Heart right ventricle (tissue), 16 donors: ENCODE data around the gene ZCCHC24. TPM values are rescaled to one million over a fixed set of nuclear protein-coding genes. Genes with fewer than 3 reads are reported as not detected.
A peak's percentile ranks its signal among the peaks of the same experiment; 100 is the strongest.

Source experiments
- ATAC-seq, 8 donors: fragments of 200-7000 bp; cut with Tn5 transposase; one replicate each; pipeline ENCODE4 v1.9.1; 2020; ENCODE audit warnings: mild to moderate bottlenecking in 8 of 8, moderate library complexity in 8 of 8, moderate number of reproducible peaks in 1 of 8
- DNase-seq, 2 donors: peaks; one replicate each; pipeline ENCODE4 v3.0.0-alpha.2; 2020
- H3K27ac ChIP-seq, 10 donors: fragments of 200-600 bp; sonication (generic) in 2 of 10; one replicate each; pipeline versions ENCODE4 v1.5.0 to v1.8.0; 2020 to 2022; ENCODE audit warnings: mild to moderate bottlenecking in 3 of 10
- H3K27me3 ChIP-seq, 7 donors: fragments of 200-600 bp; one replicate each; pipeline ENCODE4 v1.8.0; 2021 to 2022; ENCODE audit warnings: mild to moderate bottlenecking in 2 of 7
- H3K36me3 ChIP-seq, 9 donors: fragments of 200-600 bp; sonication (generic) in 1 of 9; one replicate each; pipeline versions ENCODE4 v1.5.0 to v1.8.0; 2020 to 2022; ENCODE audit warnings: mild to moderate bottlenecking in 2 of 9
- H3K4me1 ChIP-seq, 9 donors: fragments of 200-600 bp; sonication (generic) in 1 of 9; one replicate each; pipeline versions ENCODE4 v1.5.0 to v1.8.0; 2020 to 2022; ENCODE audit warnings: mild to moderate bottlenecking in 4 of 9
- H3K4me3 ChIP-seq, 10 donors: fragments of 200-600 bp; sonication (generic) in 2 of 10; one replicate each; pipeline versions ENCODE4 v1.5.0 to v1.8.0; 2020 to 2022; ENCODE audit warnings: mild to moderate bottlenecking in 7 of 10, moderate library complexity in 2 of 10
- H3K9me3 ChIP-seq, 11 donors: fragments of 200-600 bp in 10 of 11; sonication (generic) in 2 of 11; one replicate each; pipeline versions ENCODE4 v1.5.0 to v1.8.0; 2013 to 2022; ENCODE audit warnings: mild to moderate bottlenecking in 2 of 11, control low read depth in 1 of 11, moderate library complexity in 1 of 11
- CTCF ChIP-seq, 9 donors: fragments of 200-600 bp; sonication (generic) in 2 of 9; IDR thresholded peaks; one replicate each; pipeline versions ENCODE4 v1.5.0 to v1.8.0; 2021 to 2022; ENCODE audit warnings: antibody characterized with exemption in 9 of 9, mild to moderate bottlenecking in 5 of 9, moderate library complexity in 1 of 9
- WGBS, 2 donors: extraction: QIAGEN DNeasy Blood & Tissue Kit; methylation state at CpG; one replicate each; pipeline ENCODE4 v1.1.7; 2013; ENCODE audit warnings: inconsistent platforms in 1 of 2; 5-methylcytosine and 5-hydroxymethylcytosine counted together
- intact Hi-C, 10 donors: fragments of 100-400 bp; cut with DNase I; formaldehyde crosslinking; loops; one replicate each; pipeline versions ENCODE4 v1.11.1 to v1.14.2; 2022
- polyA plus RNA-seq, 2 donors: library from polyadenylated mRNA; stranded (reverse); fragments of 200-250 nt; gene quantifications; one replicate each; pipeline ENCODE4 v1.2.3, GENCODE V29; 2013
- total RNA-seq, 10 donors: library from RNA; stranded (reverse); fragmentation: NEBNext Ultra II Directional in 3 of 10; extraction: Animal tissue kit (Norgen Biotek cat#: 25700) in 3 of 10; gene quantifications; one replicate each; pipeline versions ENCODE4 v1.2.1 to v1.2.4, GENCODE V29; 2021 to 2023
- donor health status: Arrhythmogenic right ventricular cardiomyopathy.
- donor health status: ischemic (EF 13 %, LVEDD 7.1; RV severe dilation, severe dysfunction).
- donor health status: healthy with polysubstance abuse.
- donor health status: DM: no; HTN: yes; CAD: no.
- donor health status: DM: no; HTN: no; CAD: no.
- donor health status: ischemic (EF 25% LVEDD 6.9; RV normal size, moderate dysfunction).
- donor health status: ischemic (EF 25% LVEDD 5.7; RV mildly dilated, moderate dysfunction).
- donor health status: healthy.
- donor health status: DM: yes; HTN: yes; CAD: no.
- donor health status: Ischemic cardiomyopathy.
- donor health status: ischemic (EF 35%, LVEDD 5.7; RV mildly dilated, moderate dysfunction).
- donor health status: nonischemic (EF 11% LVEDD 7.7; RV severe dilation, severe dysfunction).
- donor health status: DM: yes; HTN: yes; CAD: no.
- donor health status: PGD.
- donor health status: ischemic (EF 29% LVEDD 5.4; RV normal size, mild dysfunction).
- donor health status: nonischemic (EF 23%, LVEDD 6.1; RV moderate dilation, normal function).

The ZCCHC24 gene
- total and polyA plus RNA-seq, 12 donors: 19.3 to 59.0 (median 45.9) TPM

DNA sequence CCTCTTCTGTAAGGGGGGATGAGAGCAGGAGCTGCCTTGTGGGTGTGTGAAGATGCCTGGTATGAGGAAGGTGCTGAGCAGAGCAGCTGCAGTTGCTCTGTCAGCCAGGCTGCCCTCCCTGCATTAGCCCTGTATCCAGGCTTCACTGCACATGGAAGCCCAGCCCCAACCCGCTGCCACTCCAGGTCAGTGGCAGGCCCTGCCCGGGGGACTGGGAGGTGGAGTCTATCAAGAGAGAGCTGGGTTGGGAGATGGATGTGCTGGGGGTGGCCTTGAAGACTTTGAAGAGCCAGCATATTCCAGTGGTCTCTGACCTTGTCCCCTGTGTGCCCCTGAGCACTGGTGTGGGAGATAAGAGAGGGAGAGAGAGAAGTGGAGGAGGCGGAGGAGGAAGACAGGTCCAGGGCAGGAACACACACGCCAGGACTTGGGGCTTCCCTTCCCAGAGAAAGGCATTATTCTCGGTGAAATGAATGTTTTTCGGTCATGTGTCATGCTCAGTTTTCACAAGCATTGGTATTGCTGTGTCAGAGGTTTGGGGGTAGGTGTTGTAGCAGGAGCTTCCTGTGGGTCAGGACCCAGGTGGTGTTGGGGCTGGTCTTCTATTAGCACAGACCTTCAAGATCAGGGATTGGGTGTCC lies 95.5 kb downstream of the ZCCHC24 start:
- Histone ChIP-seq H3K4me3 (peak overlapping the region in 1 of 10 donors; percentile 94), H3K4me1 (peaks cover 3 to 80% (median 28%) of the 10 kb centered on the region in 9 donors), H3K36me3 (peaks cover 0 to 61% (median 53%) of the 10 kb centered on the region in 9 donors), H3K27me3 (no peaks in the 10 kb centered on the region), H3K9me3 (no peaks in the 10 kb centered on the region), H3K27ac (peak overlapping the region in 2 of 10 donors; percentile 94 to 98)
- intact Hi-C loops: loop anchor here in 1 of 10 donors (10.0 kb wide), 1 partner anchor 105 kb away; no protein-coding TSS in a partner anchor
- DNase-seq: no peak
- ATAC-seq: no peak
- TF ChIP-seq CTCF (IDR thresholded peaks at IDR 0.05): no peak
- 62 to 82% methylated on average over 6 of the region's 6 CpGs for WGBS, 2 donors

- ATAC-seq (no peak), DNase-seq (no peak)
- WGBS, 2 donors: 69 to 76% methylated on average over 6 of the region's 6 CpGs
- intact Hi-C loops: loop anchor here in 1 of 10 donors (10.0 kb wide), 1 partner anchor 104 kb away; no protein-coding TSS in a partner anchor
- no peak for TF ChIP-seq CTCF (IDR thresholded peaks at IDR 0.05)
- H3K27ac ChIP-seq: peak overlapping the region in 6 of 10 donors; percentile 90 to 98 (median 94)
- peaks cover 3 to 81% (median 28%) of the 10 kb centered on the region in 9 donors for H3K4me1 ChIP-seq
- H3K36me3 ChIP-seq: peaks cover 0 to 53% (median 45%) of the 10 kb centered on the region in 9 donors
- peak overlapping the region in 5 of 10 donors; percentile 77 to 94 (median 80) for H3K4me3 ChIP-seq
- no peaks in the 10 kb centered on the region for H3K27me3 ChIP-seq
- H3K9me3 ChIP-seq: no peaks in the 10 kb centered on the region
These were observed 96.3 kb downstream of the ZCCHC24 start for GRCh38 chr10:79349072-79349491.

GRCh38 chr10:79348640-79348988 lies 96.8 kb downstream of the ZCCHC24 start:
- H3K4me1 ChIP-seq: peaks cover 3 to 76% (median 28%) of the 10 kb centered on the region in 9 donors
- no peak for DNase-seq
- intact Hi-C loops: loop anchor here in 1 of 10 donors (10.0 kb wide), 1 partner anchor 104 kb away; no protein-coding TSS in a partner anchor
- H3K27me3 ChIP-seq: no peaks in the 10 kb centered on the region
- H3K4me3 ChIP-seq: peak overlapping the region; percentile 71 to 99 (median 82)
- TF ChIP-seq CTCF (IDR thresholded peaks at IDR 0.05): no peak
- WGBS, 2 donors: 40 to 41% methylated on average over 3 of the region's 3 CpGs
- no peak for ATAC-seq
- H3K9me3 ChIP-seq: no peaks in the 10 kb centered on the region
- H3K27ac ChIP-seq: peak overlapping the region in 9 of 10 donors; percentile 5 to 98 (median 94)
- H3K36me3 ChIP-seq: peaks cover 0 to 49% (median 40%) of the 10 kb centered on the region in 9 donors

GRCh38 chr10:79347894-79348639 lies 97.4 kb downstream of the ZCCHC24 start:
- peak; percentile 64 to 80 (median 71) for ATAC-seq
- Histone ChIP-seq H3K4me3 (peak overlapping the region; percentile 71 to 99 (median 82)), H3K36me3 (peaks cover 0 to 43% (median 37%) of the 10 kb centered on the region in 9 donors), H3K27me3 (no peaks in the 10 kb centered on the region), H3K9me3 (no peaks in the 10 kb centered on the region), H3K4me1 (peaks cover 3 to 71% (median 29%) of the 10 kb centered on the region in 9 donors), H3K27ac (peak overlapping the region; percentile 90 to 98 (median 94))
- intact Hi-C loops: loop anchor here in 1 of 10 donors (10.0 kb wide), 1 partner anchor 103 kb away; no protein-coding TSS in a partner anchor
- TF ChIP-seq CTCF (IDR thresholded peaks at IDR 0.05): no peak
- DNase-seq: peak; percentile 65 to 75
- 6 to 9% methylated on average over 32 to 34 of the region's 34 CpGs for WGBS, 2 donors
